A549 treated with AZD9567 at 1 μM for 4 hours (cell line): ENCODE measurements around the gene CFAP46. TPM values are rescaled to one million over a fixed set of nuclear protein-coding genes. Genes with fewer than 3 reads are reported as not detected.

Experiments used
- total RNA-seq: library from RNA; stranded (reverse); fragments of 200-300 nt; extraction: Qiagen RNA extraction; gene quantifications from 5 replicates; pipeline ENCODE4 v1.2.3, GENCODE V29; 2022; ENCODE audit not compliant: insufficient read depth

The CFAP46 gene
- total RNA-seq = 1.2 to 1.8 TPM (median 1.6 TPM) in 4 of 5 replicates, not detected in the other

GRCh38 chr10:132942101-132943057 lies at the start of gene CFAP46:
Gene CFAP46 (minus strand): TSS chr10:132942570. CDS start chr10:132942484, 86 bp downstream.

GRCh38 chr10:132785723-132786475 lies 156.5 kb downstream of the CFAP46 start, which contains the start of gene NKX6-2:
Gene NKX6-2 (minus strand): TSS chr10:132786147. CDS start chr10:132785948, 199 bp downstream.

Other genes starting within 250 kb of the CFAP46 start
- gene NKX6-2, start 156.4 kb downstream of the CFAP46 start, total RNA-seq = 0.24 to 0.49 TPM (median 0.42 TPM) in 4 of 5 replicates, not detected in the other
- gene ADGRA1, start 145.4 kb upstream of the CFAP46 start, total RNA-seq = 0.12 to 0.17 TPM (median 0.14 TPM) in 4 of 5 replicates, not detected in the other
- 0.81 to 1.9 TPM (median 1.1 TPM) in 4 of 5 replicates, not detected in the other for gene KNDC1, start 217.6 kb upstream of the CFAP46 start, total RNA-seq